Karpas-422 (cell line): Measurements from ENCODE around the gene AFAP1L2. TPM values are rescaled to one million over a fixed set of nuclear protein-coding genes. Genes with fewer than 3 reads are reported as not detected.

Experiments
- DNase-seq: peaks from one replicate; pipeline ENCODE4 v3.0.0-alpha.2; 2015
- H2AFZ ChIP-seq: fragments of 200-600 bp; sonication (generic); 2 replicates; pipeline ENCODE4 v1.6.1; 2014; ENCODE audit warnings: antibody characterized with exemption, low read length, mixed read lengths
- H3K27ac ChIP-seq: fragments of 200-600 bp; sonication (generic); 2 replicates; pipeline ENCODE4 v1.5.1; 2014; ENCODE audit warnings: mild to moderate bottlenecking, low read length, moderate library complexity
- H3K27me3 ChIP-seq: fragments of 200-600 bp; sonication (generic); 2 replicates; pipeline ENCODE4 v1.6.1; 2014; ENCODE audit warnings: low read length, mixed read lengths
- H3K36me3 ChIP-seq: fragments of 200-600 bp; sonication (generic); 2 replicates; pipeline ENCODE4 v1.6.1; 2014; ENCODE audit warnings: low read length, mixed read lengths; ENCODE audit not compliant: insufficient read depth
- H3K4me1 ChIP-seq: fragments of 200-600 bp; sonication (generic); 2 replicates; pipeline ENCODE4 v1.6.1; 2014; ENCODE audit warnings: mild to moderate bottlenecking, low read length, mixed read lengths
- H3K4me2 ChIP-seq: fragments of 200-600 bp; sonication (generic); 2 replicates; pipeline ENCODE4 v1.6.1; 2014; ENCODE audit warnings: low read length, low read depth, mild to moderate bottlenecking; ENCODE audit not compliant: poor library complexity, severe bottlenecking
- H3K4me3 ChIP-seq: fragments of 200-600 bp; sonication (generic); 2 replicates; pipeline ENCODE4 v1.5.1; 2014; ENCODE audit warnings: mild to moderate bottlenecking, antibody characterized with exemption, low read length, mixed read lengths
- H3K79me2 ChIP-seq: fragments of 200-600 bp; sonication (generic); 2 replicates; pipeline ENCODE4 v1.6.1; 2014; ENCODE audit warnings: mild to moderate bottlenecking, low read length, mixed read lengths
- H3K9ac ChIP-seq: fragments of 200-600 bp; sonication (generic); 2 replicates; pipeline ENCODE4 v1.6.0; 2014; ENCODE audit warnings: low read length
- H3K9me2 ChIP-seq: fragments of 200-600 bp; sonication (generic), shearing (Covaris generic); replicated peaks from 2 replicates; pipeline ENCODE4 v1.6.0; 2014; ENCODE audit warnings: mild to moderate bottlenecking, low read length, moderate library complexity; ENCODE audit not compliant: insufficient read depth
- H3K9me3 ChIP-seq: fragments of 300-700, 200-600 bp; sonication (generic); 2 replicates; pipeline ENCODE4 v1.6.1; 2014; ENCODE audit warnings: low read length, mixed read lengths
- H4K20me1 ChIP-seq: fragments of 200-600 bp; sonication (generic); 2 replicates; pipeline ENCODE4 v1.6.1; 2014; ENCODE audit warnings: mild to moderate bottlenecking, antibody characterized with exemption, low read length, low read depth; ENCODE audit not compliant: insufficient read depth
- total RNA-seq: library from RNA; depleted of rRNA; stranded (reverse); fragments of >200 nt; shearing (Covaris generic); gene quantifications from 2 replicates; pipeline ENCODE4 v1.2.3, GENCODE V29; 2014; ENCODE audit warnings: low replicate concordance; rRNA removed

AFAP1L2 gene, protein sequence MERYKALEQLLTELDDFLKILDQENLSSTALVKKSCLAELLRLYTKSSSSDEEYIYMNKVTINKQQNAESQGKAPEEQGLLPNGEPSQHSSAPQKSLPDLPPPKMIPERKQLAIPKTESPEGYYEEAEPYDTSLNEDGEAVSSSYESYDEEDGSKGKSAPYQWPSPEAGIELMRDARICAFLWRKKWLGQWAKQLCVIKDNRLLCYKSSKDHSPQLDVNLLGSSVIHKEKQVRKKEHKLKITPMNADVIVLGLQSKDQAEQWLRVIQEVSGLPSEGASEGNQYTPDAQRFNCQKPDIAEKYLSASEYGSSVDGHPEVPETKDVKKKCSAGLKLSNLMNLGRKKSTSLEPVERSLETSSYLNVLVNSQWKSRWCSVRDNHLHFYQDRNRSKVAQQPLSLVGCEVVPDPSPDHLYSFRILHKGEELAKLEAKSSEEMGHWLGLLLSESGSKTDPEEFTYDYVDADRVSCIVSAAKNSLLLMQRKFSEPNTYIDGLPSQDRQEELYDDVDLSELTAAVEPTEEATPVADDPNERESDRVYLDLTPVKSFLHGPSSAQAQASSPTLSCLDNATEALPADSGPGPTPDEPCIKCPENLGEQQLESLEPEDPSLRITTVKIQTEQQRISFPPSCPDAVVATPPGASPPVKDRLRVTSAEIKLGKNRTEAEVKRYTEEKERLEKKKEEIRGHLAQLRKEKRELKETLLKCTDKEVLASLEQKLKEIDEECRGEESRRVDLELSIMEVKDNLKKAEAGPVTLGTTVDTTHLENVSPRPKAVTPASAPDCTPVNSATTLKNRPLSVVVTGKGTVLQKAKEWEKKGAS
- 2.0 and 4.4 TPM in 2 replicates for total RNA-seq

DNA sequence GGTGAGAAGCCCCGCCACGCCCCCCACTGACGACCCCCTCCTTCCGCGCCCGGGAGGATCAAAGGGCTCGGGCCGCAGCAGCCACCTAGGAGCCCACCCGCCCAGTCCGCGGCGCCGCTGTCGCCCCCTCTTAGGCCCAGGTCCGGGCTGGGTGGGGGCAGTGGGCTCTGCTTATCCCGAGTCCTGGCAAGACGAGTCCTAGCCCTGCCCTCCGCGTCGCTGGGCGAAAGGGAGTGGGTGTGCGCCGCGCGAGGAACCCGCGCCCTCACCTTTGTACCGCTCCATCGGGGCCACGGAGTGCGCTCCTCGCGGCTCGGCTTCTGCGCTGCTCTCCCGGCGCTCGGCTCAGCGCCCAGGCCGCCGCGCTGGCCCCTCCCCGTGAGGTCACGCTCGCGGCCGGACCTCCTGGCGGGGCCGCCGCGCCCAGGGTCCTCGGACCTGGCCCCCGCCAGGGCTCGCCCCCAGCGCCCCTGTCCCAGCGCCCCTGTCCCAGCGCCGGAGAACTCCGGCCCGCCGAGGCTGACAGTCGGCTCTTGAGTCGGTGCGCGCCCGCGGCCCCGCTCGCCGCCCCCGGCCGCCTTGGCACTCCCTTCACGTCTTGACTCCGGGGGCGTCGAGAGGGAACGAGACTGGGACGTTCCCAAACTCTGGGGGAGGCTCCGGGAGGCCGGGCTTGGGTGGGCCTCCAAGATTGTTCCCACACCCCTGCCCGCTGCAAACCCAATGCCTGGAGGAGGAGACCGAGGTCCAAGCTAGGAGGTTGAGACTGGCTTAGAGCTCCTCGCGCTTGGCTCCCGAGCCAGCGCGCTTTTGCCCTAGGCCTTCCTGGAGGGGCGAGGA lies at the start of gene AFAP1L2:
Gene AFAP1L2 (minus strand): TSS at position 332 of the 840 bp plus-strand sequence. CDS start 47 bp downstream, at position 285.
- Histone ChIP-seq H4K20me1 (no peaks in the 10 kb centered on the region), H3K27ac (no peak within 1 kb of the TSS), H3K4me3 (no peak within 1 kb of the TSS), H3K4me2 (no peak within 1 kb of the TSS), H2AFZ (no peak within 1 kb of the TSS), H3K36me3 (no peaks in the 10 kb centered on the region), H3K4me1 (no peaks in the 10 kb centered on the region), H3K9me3 (no peaks in the 10 kb centered on the region), H3K9me2 (no peaks in the 10 kb centered on the region), H3K9ac (no peak within 1 kb of the TSS), H3K79me2 (no peaks in the 10 kb centered on the region), H3K27me3 (no peaks in the 10 kb centered on the region)
- DNase-seq: no peak

DNA sequence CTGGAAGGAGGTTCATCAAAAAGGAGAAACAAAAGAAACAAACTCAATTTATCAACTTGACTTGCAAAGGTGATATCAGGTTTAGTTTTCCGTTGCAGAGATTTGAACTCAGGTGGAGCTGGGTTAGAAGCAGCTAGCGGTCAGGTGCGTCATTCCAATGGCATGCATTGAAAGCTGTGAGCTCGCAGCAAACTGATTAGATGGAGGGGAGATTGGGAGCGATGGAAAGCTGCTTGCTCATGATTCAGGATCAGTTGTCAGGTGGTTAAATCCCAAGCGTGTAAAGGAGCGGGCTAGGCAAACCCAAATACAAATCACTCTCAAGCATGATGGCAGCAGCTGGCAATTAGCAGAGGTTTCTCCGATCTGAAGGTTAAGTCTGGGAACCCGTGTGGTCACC lies 49.3 kb upstream of the AFAP1L2 start:
- no peaks in the 10 kb centered on the region for H4K20me1 ChIP-seq
- no peaks in the 10 kb centered on the region for H3K9me2 ChIP-seq
- no peaks in the 10 kb centered on the region for H3K4me1 ChIP-seq
- no peak for DNase-seq
- H3K4me2 ChIP-seq: no peak overlapping the region
- peaks cover 11% of the 10 kb centered on the region; the same call in 1 of the 2 replicates for H3K79me2 ChIP-seq
- no peaks in the 10 kb centered on the region for H3K9me3 ChIP-seq
- H3K27ac ChIP-seq: no peak overlapping the region
- no peak overlapping the region for H3K4me3 ChIP-seq
- H2AFZ ChIP-seq: no peak overlapping the region
- no peak overlapping the region for H3K9ac ChIP-seq
- H3K36me3 ChIP-seq: peaks cover 39% of the 10 kb centered on the region
- no peaks in the 10 kb centered on the region for H3K27me3 ChIP-seq

DNA sequence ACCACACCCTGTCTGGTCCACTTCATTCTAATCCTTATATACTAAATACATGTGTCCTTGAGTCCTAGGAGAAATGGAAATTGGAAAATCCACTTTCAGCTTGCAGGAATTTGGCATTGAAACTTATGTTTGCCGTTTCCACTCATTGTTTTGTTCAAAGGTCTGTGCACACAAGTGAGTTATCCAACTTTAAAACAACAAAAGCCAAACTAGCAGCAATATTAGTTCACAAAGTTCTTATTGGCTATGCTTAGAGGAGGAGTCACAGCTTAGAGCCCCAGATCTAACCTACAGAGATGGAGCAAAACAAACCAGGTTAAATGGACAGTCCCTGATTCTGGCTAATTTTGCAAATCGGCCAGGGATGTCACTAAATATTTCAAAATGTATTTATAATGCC lies 44.6 kb upstream of the AFAP1L2 start:
- no peaks in the 10 kb centered on the region for H4K20me1 ChIP-seq
- H3K4me2 ChIP-seq: no peak overlapping the region
- H2AFZ ChIP-seq: no peak overlapping the region
- H3K79me2 ChIP-seq: no peaks in the 10 kb centered on the region
- no peak overlapping the region for H3K27ac ChIP-seq
- no peaks in the 10 kb centered on the region for H3K9me3 ChIP-seq
- no peak overlapping the region for H3K9ac ChIP-seq
- H3K4me3 ChIP-seq: no peak overlapping the region
- H3K9me2 ChIP-seq: no peaks in the 10 kb centered on the region
- H3K4me1 ChIP-seq: no peaks in the 10 kb centered on the region
- no peaks in the 10 kb centered on the region for H3K27me3 ChIP-seq
- H3K36me3 ChIP-seq: peaks cover 72% of the 10 kb centered on the region
- DNase-seq: no peak

DNA sequence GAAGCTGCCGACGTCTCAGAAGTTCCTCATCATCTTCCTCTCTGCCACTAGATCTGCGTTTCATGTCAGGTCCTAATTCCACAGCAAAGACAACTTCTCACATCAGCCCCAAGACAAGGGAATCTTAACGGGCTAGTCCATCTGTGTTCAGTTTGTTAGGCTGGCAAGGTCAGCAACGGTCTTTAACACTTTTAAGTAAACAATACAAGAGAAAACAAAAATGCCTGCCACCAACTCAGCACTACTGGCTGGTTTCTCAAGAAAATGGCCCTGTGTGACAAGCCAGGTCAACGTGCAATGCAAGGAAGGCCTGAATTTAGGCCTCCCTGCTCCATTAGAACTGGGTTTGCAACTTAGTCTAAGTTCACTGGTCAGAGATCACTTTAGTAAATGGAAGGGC lies 41.0 kb upstream of the AFAP1L2 start:
- H4K20me1 ChIP-seq: no peaks in the 10 kb centered on the region
- no peaks in the 10 kb centered on the region for H3K4me1 ChIP-seq
- H3K9ac ChIP-seq: no peak overlapping the region
- no peaks in the 10 kb centered on the region for H3K79me2 ChIP-seq
- H3K27ac ChIP-seq: no peak overlapping the region
- no peaks in the 10 kb centered on the region for H3K27me3 ChIP-seq
- peaks cover 67% of the 10 kb centered on the region for H3K36me3 ChIP-seq
- no peaks in the 10 kb centered on the region for H3K9me3 ChIP-seq
- DNase-seq: no peak
- H3K9me2 ChIP-seq: no peaks in the 10 kb centered on the region
- H3K4me2 ChIP-seq: no peak overlapping the region
- H2AFZ ChIP-seq: no peak overlapping the region
- no peak overlapping the region for H3K4me3 ChIP-seq

DNA sequence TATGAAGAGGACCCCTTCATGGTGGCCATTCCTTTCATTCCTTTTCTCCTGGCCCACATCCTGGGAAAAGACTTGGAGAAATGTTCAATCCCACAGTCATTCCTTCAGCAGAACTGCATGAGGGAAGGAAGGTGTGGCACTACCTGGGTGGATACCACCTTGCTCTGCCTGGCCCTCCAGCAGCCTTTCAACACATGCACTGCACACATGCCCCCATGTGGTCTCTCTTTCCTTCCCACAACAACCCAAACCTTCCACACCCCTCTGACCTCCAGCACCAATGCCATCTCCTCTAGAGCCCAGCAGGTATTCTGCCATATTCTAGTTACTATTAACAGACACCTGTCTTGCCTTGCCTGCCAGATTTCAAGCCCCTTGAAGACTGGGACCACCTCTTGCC lies 40.5 kb upstream of the AFAP1L2 start:
- H3K9ac ChIP-seq: no peak overlapping the region
- H3K4me1 ChIP-seq: no peaks in the 10 kb centered on the region
- no peaks in the 10 kb centered on the region for H3K79me2 ChIP-seq
- no peak for DNase-seq
- no peak overlapping the region for H3K27ac ChIP-seq
- no peaks in the 10 kb centered on the region for H3K9me3 ChIP-seq
- no peaks in the 10 kb centered on the region for H3K9me2 ChIP-seq
- no peaks in the 10 kb centered on the region for H4K20me1 ChIP-seq
- no peak overlapping the region for H3K4me2 ChIP-seq
- no peak overlapping the region for H2AFZ ChIP-seq
- H3K4me3 ChIP-seq: no peak overlapping the region
- peaks cover 69% of the 10 kb centered on the region for H3K36me3 ChIP-seq
- H3K27me3 ChIP-seq: no peaks in the 10 kb centered on the region

DNA sequence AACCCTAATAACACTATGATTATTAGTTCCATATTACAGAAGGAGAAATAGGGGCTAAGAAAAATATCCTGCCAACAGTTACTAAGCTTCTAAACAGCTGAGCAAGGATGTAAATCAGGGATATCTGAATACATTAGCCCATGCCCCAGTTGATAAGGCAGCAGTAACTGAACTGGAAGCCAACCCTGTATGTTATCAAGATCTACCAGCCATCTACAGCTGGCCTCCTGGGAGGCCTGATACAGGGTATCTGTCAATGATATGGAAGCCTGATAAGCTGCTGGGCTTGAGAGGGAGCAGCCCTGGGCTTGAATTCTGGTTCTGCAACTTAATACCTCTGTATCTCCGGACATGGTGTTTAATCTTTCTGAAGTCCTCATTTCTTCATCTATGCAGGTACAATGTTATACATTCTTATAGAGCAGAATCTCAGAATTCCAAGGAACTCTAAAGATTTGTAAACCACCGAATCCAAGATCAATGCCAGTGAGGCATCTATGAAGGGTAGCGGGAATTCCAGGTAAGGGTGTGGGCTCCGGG lies 37.9 kb upstream of the AFAP1L2 start:
- Histone ChIP-seq H3K4me3 (no peak overlapping the region), H4K20me1 (no peaks in the 10 kb centered on the region), H3K9me2 (no peaks in the 10 kb centered on the region), H3K9me3 (no peaks in the 10 kb centered on the region), H3K4me2 (no peak overlapping the region), H3K36me3 (peaks cover 75% of the 10 kb centered on the region; the same call in 1 of the 2 replicates), H2AFZ (no peak overlapping the region), H3K79me2 (no peaks in the 10 kb centered on the region), H3K27me3 (no peaks in the 10 kb centered on the region), H3K27ac (no peak overlapping the region), H3K4me1 (no peaks in the 10 kb centered on the region), H3K9ac (no peak overlapping the region)
- no peak for DNase-seq

DNA sequence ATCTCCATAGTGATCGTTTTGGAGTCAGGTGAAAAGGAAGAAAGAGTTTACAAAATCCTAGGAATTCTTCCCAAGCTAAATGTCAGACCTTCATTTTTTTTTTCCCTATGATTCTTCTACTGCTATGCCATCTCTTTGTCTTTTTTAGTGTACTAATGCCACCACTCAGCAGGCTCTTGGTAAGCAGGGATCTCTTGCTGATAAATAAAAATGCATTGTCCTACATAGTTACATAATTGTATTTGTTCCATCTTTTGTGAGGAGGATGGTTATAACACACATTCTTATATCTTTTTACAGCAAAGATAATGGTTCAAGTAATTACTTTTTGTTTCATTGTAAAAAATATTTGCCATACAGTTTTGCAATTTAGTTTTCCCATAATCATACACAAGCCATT lies 36.8 kb upstream of the AFAP1L2 start:
- no peak overlapping the region for H3K9ac ChIP-seq
- H3K9me3 ChIP-seq: no peaks in the 10 kb centered on the region
- no peaks in the 10 kb centered on the region for H3K27me3 ChIP-seq
- no peaks in the 10 kb centered on the region for H3K9me2 ChIP-seq
- no peak overlapping the region for H3K4me2 ChIP-seq
- DNase-seq: no peak
- no peaks in the 10 kb centered on the region for H4K20me1 ChIP-seq
- H3K27ac ChIP-seq: no peak overlapping the region
- H3K4me3 ChIP-seq: no peak overlapping the region
- H3K4me1 ChIP-seq: no peaks in the 10 kb centered on the region
- H2AFZ ChIP-seq: no peak overlapping the region
- no peaks in the 10 kb centered on the region for H3K79me2 ChIP-seq
- peaks cover 75% of the 10 kb centered on the region; the same call in 1 of the 2 replicates for H3K36me3 ChIP-seq
